LNCAP (cell line): ENCODE results near the gene LRRC3C.

ENCODE experiments used
- CTCF ChIP-seq: fragments of 450-650 bp; IDR thresholded peaks from 2 replicates; pipeline ENCODE4 v1.5.1; 2017; ENCODE audit warnings: mild to moderate bottlenecking

Gene LRRC3C

GRCh38 chr17:39979893-39980350 lies 52.4 kb downstream of the LRRC3C start:
- no peak for TF ChIP-seq CTCF

- TF ChIP-seq CTCF, result peak; percentile 69
Measured at GRCh38 chr17:39980351-39981206, 53.0 kb downstream of the LRRC3C start, which contains the start of gene PSMD3. Gene PSMD3 (plus strand): TSS chr17:39980807. CDS start chr17:39980971, 164 bp downstream.

- no peak for TF ChIP-seq CTCF
Measured at GRCh38 chr17:39981207-39981741, 53.7 kb downstream of the LRRC3C start.

GRCh38 chr17:39981766-39982375 lies 54.3 kb downstream of the LRRC3C start:
- no peak for TF ChIP-seq CTCF

GRCh38 chr17:39988206-39988810 lies 60.8 kb downstream of the LRRC3C start:
- no peak for TF ChIP-seq CTCF

- no peak for TF ChIP-seq CTCF
Measured at GRCh38 chr17:39994448-39994847, 66.9 kb downstream of the LRRC3C start.
